NK-92 (cell line): ENCODE data around the gene ARHGEF5.
"Not testable (repeated sequence)": the region's sequence is repeated elsewhere in the genome, so short reads cannot be mapped to it uniquely, and the experiment has no call there.

Source experiments
- DNase-seq: peaks from one replicate; lab custom pipeline; 2025; ENCODE audit not compliant: unreplicated experiment; lab: John Stamatoyannopoulos, UW

The ARHGEF5 gene

DNA sequence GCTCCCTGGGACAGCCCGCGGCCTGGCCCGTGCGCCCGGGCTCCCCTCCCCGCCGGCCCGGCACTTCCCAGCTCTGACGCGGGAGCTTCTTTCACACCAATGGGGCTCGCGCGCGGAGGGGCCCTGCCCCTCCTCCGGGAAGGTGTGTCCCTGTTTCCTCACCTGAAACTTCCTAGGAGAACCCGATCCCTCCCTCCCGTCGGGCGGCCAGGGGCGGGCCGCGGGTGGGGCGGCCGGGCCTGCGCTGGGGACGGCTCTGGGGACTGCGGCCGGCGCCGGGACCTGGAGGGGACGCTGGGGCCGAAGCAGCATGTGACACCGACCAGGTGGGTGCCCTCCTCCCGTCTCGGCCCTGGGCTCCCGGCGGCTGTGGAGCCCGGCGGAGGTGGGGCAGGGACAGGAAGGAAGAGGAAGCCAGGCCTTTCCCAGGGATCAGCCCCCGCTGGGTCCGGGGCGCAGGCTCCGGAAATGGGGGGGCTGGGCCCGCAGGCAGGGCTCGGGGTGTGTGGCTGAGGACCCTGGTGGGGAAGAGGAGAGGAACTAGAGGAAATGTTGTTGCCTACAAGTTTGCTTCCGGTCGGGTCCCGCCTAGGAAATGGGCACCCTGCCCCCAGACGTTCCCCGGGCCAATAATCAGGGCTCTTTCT is at the start of gene ARHGEF5:
Gene ARHGEF5, plus strand, starts transcription at position 227 of the 647 bp plus-strand sequence. CDS start 7,268 bp downstream, outside the sequence.
- DNase-seq, result not testable (repeated sequence)

- DNase-seq, result not testable (repeated sequence)
These were observed 45.5 kb upstream of the ARHGEF5 start for GRCh38 chr7:144309702-144310101.

DNA sequence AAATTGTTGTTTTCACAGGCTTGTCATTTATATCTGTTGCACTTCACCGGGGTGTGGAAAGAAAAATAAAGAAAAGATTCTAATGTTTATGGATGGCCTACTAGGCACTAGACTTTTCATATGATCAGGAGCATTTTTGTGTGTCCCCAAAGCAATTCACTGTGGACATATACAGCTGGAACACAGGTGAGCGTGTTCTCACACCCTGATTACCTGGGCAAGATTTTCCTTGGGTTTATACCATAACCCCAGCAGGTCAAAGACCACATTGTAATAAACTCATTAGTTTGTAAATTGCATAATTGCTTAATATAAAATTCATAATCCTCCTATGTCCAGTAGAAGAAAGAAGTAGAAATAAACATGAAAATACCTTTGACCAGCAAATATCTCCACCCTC is 44.0 kb upstream of the ARHGEF5 start:
- DNase-seq, result not testable (repeated sequence)

- DNase-seq, result not testable (repeated sequence)
These were observed 43.2 kb upstream of the ARHGEF5 start, which contains the start of gene OR2A1 for GRCh38 chr7:144311872-144312469. OR2A1 (plus strand) TSS chr7:144312419; CDS start chr7:144318125, 5,706 bp downstream.

- DNase-seq, result not testable (repeated sequence)
These were observed 37.7 kb upstream of the ARHGEF5 start for GRCh38 chr7:144317537-144317936.

DNA sequence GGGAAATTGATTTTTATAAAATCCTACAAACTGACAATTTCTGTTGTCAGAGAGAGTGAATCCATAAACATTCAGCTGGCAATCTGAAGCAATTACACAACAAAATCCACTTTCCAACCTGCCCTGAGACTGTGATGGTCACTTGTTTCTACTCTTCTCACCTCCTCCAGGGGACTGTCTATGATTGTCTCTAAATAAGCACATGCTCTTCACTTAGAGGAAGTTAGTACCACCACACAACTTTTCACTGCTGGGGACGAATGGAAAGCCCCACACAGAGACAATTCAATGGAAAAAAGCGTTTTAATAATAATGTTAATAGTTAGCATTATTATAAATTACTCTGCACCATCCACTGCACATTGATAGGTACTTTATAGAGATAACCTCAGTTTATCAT is 35.7 kb upstream of the ARHGEF5 start:
- not testable (repeated sequence) for DNase-seq

- DNase-seq, result not testable (repeated sequence)
These were observed 33.5 kb upstream of the ARHGEF5 start for GRCh38 chr7:144321677-144322206.

DNA sequence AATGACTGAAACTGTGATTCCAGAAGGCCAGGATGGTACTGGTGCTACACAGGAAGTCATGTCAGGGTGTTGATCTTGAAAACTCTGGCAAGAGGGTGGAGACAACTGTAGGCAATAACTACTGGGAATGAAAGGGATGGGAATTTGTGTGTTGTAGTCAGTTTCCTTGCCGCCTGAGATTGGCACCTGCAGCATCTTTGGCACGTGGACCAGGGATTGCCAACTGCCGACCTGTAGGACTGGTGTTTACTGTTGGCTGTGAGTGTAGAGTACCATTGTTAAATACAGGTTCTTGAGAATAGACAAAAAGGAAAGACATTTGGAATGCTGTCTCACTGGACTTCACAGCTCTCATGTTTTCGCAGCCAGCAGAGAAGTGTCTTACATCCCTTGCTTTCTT is 31.8 kb upstream of the ARHGEF5 start:
- not testable (repeated sequence) for DNase-seq

- not testable (repeated sequence) for DNase-seq
These were observed 29.3 kb upstream of the ARHGEF5 start for GRCh38 chr7:144325868-144326267.

- not testable (repeated sequence) for DNase-seq
These were observed 25.2 kb upstream of the ARHGEF5 start for GRCh38 chr7:144330044-144330443.

DNA sequence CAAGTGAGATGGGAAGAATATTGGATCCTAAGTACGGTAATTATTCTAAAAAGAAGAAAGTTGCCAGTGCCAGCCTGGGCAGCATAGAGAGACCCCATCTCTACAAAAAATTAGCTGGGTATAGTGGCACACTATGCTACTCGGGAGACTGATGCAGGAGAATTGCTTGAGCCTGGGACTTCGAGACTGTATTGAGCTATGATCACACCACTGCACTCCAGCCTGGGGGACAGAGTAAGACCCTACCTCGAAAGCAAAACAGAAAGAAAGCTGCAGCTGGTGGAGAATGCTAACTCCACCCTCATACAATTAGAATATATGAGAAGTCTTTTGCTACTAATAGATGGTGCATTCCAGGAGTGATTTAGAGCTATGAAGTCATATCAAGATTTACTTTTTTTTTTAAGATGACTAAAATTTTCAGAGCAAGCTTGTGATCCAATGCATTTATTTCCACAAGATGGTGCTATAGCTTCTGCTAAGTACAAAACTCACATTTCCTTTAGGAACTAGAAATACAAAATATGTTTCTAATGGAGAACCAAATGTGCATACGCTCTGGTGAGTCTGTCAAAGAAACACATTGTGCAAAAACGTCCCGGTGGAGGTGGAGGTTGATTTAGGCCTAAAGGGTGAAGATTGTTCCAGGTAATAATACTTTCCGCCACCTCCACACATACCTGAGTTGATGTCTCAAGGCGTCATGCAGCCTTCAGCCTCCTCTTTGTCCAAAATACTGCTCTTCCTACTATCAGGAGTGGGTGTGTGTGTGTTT is 23.8 kb upstream of the ARHGEF5 start:
- not testable (repeated sequence) for DNase-seq

DNA sequence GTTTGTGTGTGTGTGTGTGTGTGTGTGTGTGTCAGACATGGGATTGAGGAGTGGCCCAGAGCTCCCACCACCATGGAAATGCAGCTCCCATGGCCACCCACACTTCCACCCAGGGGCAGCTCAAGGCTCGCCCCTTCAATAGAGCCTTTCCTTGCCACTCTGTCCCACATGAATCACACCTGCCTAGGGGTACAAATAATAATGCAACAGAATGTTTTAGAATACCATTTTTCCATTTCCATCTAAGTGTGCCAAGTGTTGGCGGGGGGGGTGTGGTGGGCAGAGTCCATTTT is 23.3 kb upstream of the ARHGEF5 start:
- not testable (repeated sequence) for DNase-seq

- DNase-seq, result not testable (repeated sequence)
These were observed 6.6 kb upstream of the ARHGEF5 start for GRCh38 chr7:144348625-144349024.

- DNase-seq, result not testable (repeated sequence)
These were observed 3.5 kb upstream of the ARHGEF5 start for GRCh38 chr7:144351667-144352066.

DNA sequence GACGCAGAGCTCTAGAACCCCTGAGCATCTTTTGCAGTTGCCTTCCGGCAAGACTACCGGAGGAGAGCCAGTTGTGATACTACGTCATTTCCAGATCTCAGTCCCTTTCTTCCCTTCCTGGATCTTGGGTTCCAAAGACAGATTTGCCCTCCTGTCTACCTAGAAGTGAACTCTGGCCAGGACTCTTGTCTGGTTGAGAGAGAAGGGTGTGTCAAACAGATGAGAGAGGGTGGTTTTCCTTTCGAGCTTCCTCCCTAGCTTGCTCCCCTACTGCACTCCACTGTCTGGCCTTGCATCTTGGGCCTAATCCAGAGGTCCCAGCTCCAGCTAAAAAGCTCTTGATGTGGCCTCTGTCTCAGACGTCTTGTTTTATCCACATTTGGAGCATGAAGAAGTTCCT is 983 bp downstream of the ARHGEF5 start:
- DNase-seq, result not testable (repeated sequence)

DNA sequence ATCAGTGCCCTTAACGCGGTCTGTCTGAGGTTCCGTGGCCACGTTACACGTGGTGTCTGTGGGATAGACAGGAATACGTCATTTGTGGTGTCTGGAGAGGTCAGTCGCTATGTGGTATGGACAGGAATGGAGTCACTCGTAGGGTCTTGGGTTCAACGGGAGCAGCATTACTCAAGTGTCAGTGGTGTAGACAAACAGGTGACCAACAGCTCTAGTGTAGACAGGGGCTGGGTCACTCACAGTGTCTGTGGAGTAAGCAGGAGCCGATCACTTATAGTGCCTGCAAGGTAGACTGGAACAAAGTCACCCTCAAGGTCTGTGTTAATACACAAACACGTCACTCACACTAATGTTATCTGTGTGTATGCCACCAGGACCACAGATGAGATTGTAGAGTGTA is 1.7 kb downstream of the ARHGEF5 start:
- not testable (repeated sequence) for DNase-seq

DNA sequence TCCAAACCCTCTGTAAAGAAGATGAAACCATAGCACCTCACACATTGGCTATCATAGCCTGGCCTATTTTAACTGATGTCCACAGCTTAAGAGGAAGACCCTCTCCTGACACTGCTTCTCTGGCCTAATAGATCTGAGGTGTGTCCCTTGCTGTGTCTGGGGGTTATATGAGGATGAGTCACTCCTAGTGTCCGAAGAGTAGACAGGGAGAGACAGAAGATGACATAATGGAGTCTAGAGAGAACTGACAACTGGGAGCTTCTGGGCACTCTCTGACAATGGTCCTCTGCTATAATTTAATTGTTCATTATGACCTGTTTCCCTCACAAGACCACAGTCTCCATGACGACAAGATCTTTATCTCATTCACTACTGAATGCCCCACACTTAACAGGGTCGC is 6.9 kb downstream of the ARHGEF5 start:
- DNase-seq, result not testable (repeated sequence)

DNA sequence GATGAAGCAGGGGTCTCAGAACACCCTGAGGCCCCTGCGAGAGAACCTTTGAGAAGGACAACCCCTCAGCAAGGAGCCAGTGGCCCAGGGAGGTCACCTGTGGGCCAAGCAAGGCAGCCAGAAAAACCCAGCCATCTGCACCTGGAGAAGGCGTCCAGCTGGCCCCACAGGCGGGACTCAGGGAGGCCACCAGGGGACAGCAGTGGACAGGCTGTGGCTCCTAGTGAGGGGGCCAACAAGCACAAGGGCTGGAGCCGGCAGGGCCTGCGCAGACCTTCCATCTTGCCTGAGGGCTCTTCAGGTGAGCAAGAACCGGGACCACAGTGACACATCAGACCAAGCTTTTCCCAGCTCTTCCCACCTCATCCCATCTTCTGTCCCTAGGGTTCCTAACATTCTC is 10.3 kb downstream of the ARHGEF5 start:
- DNase-seq, result not testable (repeated sequence)

DNA sequence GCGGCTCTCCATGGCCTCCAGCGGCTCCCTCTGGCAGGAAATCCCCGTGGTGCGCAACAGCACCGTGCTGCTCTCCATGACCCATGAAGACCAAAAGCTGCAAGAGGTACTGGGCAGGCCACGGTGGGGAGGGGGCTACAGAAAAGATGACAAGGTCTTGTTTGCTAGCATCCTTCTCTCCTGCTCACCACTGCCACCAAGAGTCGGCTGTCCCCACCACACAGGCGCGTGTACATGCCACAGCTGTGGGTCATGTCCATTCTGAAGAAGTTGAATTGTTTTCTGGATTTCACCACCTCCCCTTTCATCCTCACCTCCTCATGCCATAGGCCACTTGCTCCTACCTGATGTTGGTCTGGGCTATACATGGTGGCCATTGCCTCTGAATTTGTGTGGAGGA is 12.0 kb downstream of the ARHGEF5 start:
- not testable (repeated sequence) for DNase-seq

GRCh38 chr7:144369221-144369620 is 14.0 kb downstream of the ARHGEF5 start:
- not testable (repeated sequence) for DNase-seq

GRCh38 chr7:144378651-144379050 is 23.4 kb downstream of the ARHGEF5 start:
- no peak for DNase-seq
